ENCODE measurements around the gene VWA5B1.

DNA sequence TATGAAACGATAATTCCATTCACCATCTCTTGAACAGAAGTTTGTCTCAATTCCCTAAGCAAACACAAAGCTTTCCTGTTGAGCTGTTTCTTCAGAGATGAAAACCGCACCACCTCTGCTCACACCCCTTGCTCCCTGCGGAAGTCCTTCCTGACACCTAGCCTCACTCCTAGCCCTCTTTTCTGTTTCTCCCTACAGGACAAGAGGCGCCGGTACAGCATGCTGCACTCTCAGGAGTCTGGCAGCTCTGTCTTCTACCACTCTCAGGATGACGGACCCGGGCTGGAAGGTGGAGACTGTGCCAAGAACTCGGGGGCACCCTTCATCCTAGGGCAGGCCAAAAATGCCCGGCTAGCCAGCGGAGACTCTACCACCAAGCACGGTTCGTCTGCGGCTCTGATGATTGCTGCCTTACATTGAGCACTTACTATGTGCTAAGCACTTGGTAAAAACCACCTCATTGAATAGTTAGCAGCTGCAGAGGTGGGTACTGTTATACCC lies 45.5 kb downstream of the VWA5B1 start:
- TF ChIP-seq JUN (IDR thresholded peaks at IDR 0.05; ENCODE audit: borderline replicate concordance, insufficient read depth, insufficient read length, low read depth) (no peak), CTCF (IDR thresholded peaks at IDR 0.05; ENCODE audit: extremely low read depth in 1 of 2, insufficient read depth in 1 of 2, low read depth in 1 of 2, low read length in 2 of 2) (no peak), POLR2AphosphoS5 (IDR thresholded peaks at IDR 0.05; ENCODE audit: insufficient read depth, low read depth, low read length) (no peak), MAX (IDR thresholded peaks at IDR 0.05; ENCODE audit: insufficient read depth, insufficient read length) (no peak), POLR2A (IDR thresholded peaks at IDR 0.05; ENCODE audit: low read depth, low read length) (no peak)
